ENCODE data around the gene INPP5A. TPM values are rescaled to one million over a fixed set of nuclear protein-coding genes. Genes with fewer than 3 reads are reported as not detected.

Gene INPP5A
- total RNA-seq, 2 donors from 2014 or later: 11.0 to 14.9 TPM

DNA sequence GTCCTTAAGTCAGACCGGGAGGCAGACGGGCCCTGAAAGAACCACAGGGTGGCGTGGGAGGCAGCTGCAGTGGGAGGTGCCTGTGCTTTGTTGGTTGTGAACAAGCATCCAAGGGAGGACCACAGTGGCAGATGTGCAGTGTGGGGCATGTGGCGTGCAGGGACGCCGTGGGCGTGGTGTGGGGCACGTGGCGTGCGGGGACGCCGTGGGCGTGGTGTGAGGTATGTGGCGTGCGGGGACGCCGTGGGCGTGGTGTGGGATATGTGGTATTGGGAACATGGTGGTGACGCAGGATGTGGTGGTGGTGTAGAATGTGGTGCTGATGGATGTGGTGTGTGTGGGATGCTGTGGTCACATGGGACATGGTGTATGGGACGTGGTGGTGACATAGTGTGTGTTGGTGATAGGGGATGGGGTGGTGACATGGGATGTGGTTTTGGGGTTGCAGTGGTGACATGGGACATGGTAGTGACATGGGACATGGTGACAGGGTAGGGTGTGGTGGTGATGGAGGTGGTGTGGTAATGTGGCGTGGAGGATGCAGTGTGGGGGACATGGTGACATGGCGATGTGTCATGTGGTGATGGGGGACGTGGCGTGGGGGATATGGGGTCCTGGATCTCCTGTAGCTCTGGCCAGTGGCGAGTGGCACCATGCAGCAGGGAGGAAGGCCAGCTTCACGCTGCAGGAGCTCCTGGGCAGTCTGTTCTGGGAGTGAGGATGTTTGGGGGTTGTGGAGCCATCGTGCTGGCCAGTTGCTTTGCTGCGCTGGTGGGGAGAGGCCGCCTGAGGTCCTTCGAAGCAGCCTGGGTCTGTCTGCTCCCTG, 78.8 kb downstream of the INPP5A start:
- peak; percentile 87 to 95 for ATAC-seq (replicated peaks in 1 of 2)
- Mint-ChIP-seq H3K36me3 (ENCODE audit: insufficient read depth in 2 of 2) (peaks cover 21 to 32% of the 10 kb centered on the region in 2 donors), H3K4me1 (ENCODE audit: low read depth) (peaks cover 35% of the 10 kb centered on the region), H3K9me3 (peaks cover 9 to 15% of the 10 kb centered on the region in 2 donors), H3K27me3 (ENCODE audit: low read depth) (no peaks in the 10 kb centered on the region), H3K4me3 (peak overlapping the region; percentile 2 to 39), H3K27ac (peak overlapping the region; percentile 97)
- peak; percentile 85 to 86 for DNase-seq

DNA sequence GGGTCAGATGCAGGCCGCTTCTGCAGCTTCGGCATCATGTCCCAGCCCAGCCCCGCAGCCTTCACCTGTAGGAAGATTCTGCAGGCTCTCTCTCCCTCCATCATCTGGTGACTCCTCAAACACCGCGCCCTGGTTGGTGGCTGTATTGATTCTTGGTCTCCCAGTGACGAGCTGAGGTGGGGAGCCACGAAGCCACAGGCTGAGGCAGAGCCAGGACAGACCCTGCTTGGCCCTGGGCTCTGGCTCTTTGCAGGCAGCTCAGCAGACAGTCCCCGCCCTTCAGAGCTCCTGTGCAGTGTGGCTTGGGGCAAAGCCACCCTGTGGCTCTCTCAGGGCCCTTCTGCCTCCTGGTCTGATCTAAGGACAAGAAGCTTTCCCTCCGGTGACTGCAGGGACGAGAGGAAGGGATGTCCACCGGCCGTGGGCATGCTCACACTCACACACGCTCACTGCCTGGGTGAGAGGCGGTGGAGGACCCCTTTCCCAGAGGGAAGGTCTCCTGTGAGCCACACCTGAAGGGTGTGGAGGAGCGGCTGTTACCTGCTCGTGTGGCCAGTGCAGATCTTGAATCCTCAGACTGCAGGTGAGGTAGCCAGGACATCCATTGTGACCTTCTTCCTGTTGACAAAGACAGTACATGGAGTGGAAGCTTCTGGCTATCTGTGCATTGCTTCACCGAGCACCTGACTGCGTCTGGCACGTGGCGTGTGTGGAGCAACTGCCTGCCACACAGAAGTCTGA, 79.6 kb downstream of the INPP5A start:
- Mint-ChIP-seq H3K4me3 (no peak overlapping the region), H3K27me3 (ENCODE audit: low read depth) (no peaks in the 10 kb centered on the region), H3K27ac (no peak overlapping the region), H3K9me3 (peaks cover 11 to 17% of the 10 kb centered on the region in 2 donors), H3K36me3 (ENCODE audit: insufficient read depth in 2 of 2) (peaks cover 23 to 38% of the 10 kb centered on the region in 2 donors), H3K4me1 (ENCODE audit: low read depth) (peaks cover 30% of the 10 kb centered on the region)
- no peak for DNase-seq
- no peak for ATAC-seq (replicated peaks in 1 of 2)

DNA sequence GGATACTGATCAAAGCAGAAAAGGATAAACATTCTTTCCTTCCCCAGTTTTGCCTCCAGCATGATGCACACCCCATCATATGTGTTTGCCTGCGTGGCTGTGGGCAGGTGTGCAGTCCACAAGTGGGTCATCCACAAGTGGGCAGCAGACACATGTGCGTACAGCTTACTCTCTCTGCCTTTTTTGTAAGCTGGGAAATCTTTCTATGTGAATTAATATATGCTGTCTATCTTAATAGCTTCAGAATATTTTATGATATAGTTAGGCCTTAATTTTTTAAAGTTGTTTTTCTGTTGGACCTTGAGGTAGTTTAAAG, 80.1 kb downstream of the INPP5A start:
- Mint-ChIP-seq H3K36me3 (ENCODE audit: insufficient read depth in 2 of 2) (peaks cover 23 to 36% of the 10 kb centered on the region in 2 donors), H3K27ac (peak overlapping the region; percentile 33), H3K9me3 (peaks cover 11 to 17% of the 10 kb centered on the region in 2 donors), H3K27me3 (ENCODE audit: low read depth) (no peaks in the 10 kb centered on the region), H3K4me1 (ENCODE audit: low read depth) (peaks cover 25% of the 10 kb centered on the region), H3K4me3 (no peak overlapping the region)
- DNase-seq (no peak), ATAC-seq (replicated peaks in 1 of 2) (no peak)

GRCh38 chr10:132618158-132618919, 80.8 kb downstream of the INPP5A start:
- peaks cover 23 to 36% of the 10 kb centered on the region in 2 donors for H3K36me3 Mint-ChIP-seq (ENCODE audit: insufficient read depth in 2 of 2)
- H3K4me3 Mint-ChIP-seq: no peak overlapping the region
- H3K4me1 Mint-ChIP-seq (ENCODE audit: low read depth): peaks cover 22% of the 10 kb centered on the region
- H3K27me3 Mint-ChIP-seq (ENCODE audit: low read depth): no peaks in the 10 kb centered on the region
- H3K27ac Mint-ChIP-seq: no peak overlapping the region
- DNase-seq (no peak), ATAC-seq (replicated peaks in 1 of 2) (no peak)
- peaks cover 11 to 17% of the 10 kb centered on the region in 2 donors for H3K9me3 Mint-ChIP-seq

DNA sequence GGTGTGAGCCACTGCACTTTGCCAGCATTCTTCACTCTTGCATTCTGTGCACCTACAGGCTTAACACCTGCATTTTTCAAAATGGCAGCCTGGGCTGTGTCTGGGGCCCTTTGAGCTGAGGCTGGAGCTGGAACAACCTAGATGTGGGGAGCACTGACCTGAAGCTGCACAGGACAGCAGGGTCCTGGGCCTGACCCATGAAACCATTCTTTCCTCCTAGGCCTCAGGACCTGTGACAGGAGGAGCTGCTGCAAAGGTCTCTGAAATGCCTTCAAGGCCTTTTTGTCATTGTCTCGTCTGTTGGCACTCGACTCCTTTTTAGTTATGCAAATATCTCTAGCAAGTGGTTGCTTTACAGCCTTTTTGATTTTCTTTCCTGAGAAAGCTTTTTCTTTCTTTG, 82.3 kb downstream of the INPP5A start:
- peaks cover 22% of the 10 kb centered on the region for H3K4me1 Mint-ChIP-seq (ENCODE audit: low read depth)
- H3K36me3 Mint-ChIP-seq (ENCODE audit: insufficient read depth in 2 of 2): peaks cover 23 to 36% of the 10 kb centered on the region in 2 donors
- no peak for ATAC-seq (replicated peaks in 1 of 2)

DNA sequence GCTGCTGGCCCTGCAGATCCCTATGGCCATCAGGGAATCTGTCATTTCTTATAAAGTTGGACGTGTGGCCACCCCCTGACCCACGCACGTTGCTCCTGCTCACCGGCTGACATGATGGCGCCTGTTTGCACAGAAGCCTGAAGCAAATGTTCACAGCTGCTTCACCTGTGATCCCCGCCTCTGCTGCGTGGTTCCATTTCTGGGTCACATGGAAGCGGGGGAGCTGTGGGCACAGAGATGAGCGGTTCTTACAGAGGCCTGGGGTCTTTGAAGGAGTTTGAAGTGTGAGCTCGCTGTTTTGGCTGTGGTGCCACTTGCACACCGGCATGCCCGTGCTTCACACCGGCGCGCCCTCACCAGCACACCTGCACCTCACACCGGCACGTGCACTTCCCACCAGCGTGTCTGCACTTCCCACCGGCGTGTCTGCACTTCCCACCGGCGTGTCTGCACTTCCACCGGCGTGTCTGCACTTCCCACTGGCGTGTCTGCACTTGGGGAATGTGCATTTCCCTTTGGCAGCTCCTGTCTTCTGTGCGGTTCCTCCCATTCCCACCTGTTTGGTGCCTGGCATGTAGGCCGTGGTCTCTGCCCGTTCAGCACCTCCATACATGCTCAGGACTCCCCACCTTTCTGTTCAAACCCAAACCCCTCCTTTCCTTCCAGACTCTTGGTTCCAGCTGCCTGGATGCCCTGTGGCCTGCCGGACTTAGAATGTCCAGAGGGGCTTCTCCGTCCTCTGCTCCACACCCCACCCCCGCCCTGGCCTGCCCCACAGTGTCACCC, 86.7 kb downstream of the INPP5A start:
- Mint-ChIP-seq H3K27me3 (ENCODE audit: low read depth) (no peaks in the 10 kb centered on the region), H3K4me1 (ENCODE audit: low read depth) (peaks cover 17% of the 10 kb centered on the region), H3K4me3 (no peak overlapping the region), H3K36me3 (ENCODE audit: insufficient read depth in 2 of 2) (peaks cover 10 to 21% of the 10 kb centered on the region in 2 donors), H3K9me3 (peaks cover 7 to 8% of the 10 kb centered on the region in 2 donors), H3K27ac (no peak overlapping the region)
- no peak for ATAC-seq (replicated peaks in 1 of 2)
- DNase-seq: no peak

More for the DNA sequence above, 82.3 kb downstream of the INPP5A start:
- H3K27me3 Mint-ChIP-seq (ENCODE audit: low read depth): no peaks in the 10 kb centered on the region
- H3K9me3 Mint-ChIP-seq: peaks cover 11 to 17% of the 10 kb centered on the region in 2 donors
- H3K27ac Mint-ChIP-seq: no peak overlapping the region
- H3K4me3 Mint-ChIP-seq: no peak overlapping the region
- no peak for DNase-seq

GRCh38 chr10:132624847-132625471, 87.4 kb downstream of the INPP5A start:
- ATAC-seq (replicated peaks in 1 of 2) (no peak), DNase-seq (no peak)
- Mint-ChIP-seq H3K4me3 (no peak overlapping the region), H3K27ac (no peak overlapping the region), H3K27me3 (ENCODE audit: low read depth) (no peaks in the 10 kb centered on the region), H3K4me1 (ENCODE audit: low read depth) (peaks cover 21% of the 10 kb centered on the region), H3K9me3 (peaks cover 7 to 8% of the 10 kb centered on the region in 2 donors), H3K36me3 (ENCODE audit: insufficient read depth in 2 of 2) (peaks cover 10 to 19% of the 10 kb centered on the region in 2 donors)

GRCh38 chr10:132626019-132626760, 88.6 kb downstream of the INPP5A start:
- Mint-ChIP-seq H3K4me1 (ENCODE audit: low read depth) (peaks cover 21% of the 10 kb centered on the region), H3K27ac (no peak overlapping the region), H3K27me3 (ENCODE audit: low read depth) (no peaks in the 10 kb centered on the region), H3K4me3 (no peak overlapping the region), H3K36me3 (ENCODE audit: insufficient read depth in 2 of 2) (peaks cover 4 to 8% of the 10 kb centered on the region in 2 donors), H3K9me3 (peaks cover 4% of the 10 kb centered on the region in 2 donors)
- DNase-seq: no peak
- ATAC-seq (replicated peaks in 1 of 2): no peak

DNA sequence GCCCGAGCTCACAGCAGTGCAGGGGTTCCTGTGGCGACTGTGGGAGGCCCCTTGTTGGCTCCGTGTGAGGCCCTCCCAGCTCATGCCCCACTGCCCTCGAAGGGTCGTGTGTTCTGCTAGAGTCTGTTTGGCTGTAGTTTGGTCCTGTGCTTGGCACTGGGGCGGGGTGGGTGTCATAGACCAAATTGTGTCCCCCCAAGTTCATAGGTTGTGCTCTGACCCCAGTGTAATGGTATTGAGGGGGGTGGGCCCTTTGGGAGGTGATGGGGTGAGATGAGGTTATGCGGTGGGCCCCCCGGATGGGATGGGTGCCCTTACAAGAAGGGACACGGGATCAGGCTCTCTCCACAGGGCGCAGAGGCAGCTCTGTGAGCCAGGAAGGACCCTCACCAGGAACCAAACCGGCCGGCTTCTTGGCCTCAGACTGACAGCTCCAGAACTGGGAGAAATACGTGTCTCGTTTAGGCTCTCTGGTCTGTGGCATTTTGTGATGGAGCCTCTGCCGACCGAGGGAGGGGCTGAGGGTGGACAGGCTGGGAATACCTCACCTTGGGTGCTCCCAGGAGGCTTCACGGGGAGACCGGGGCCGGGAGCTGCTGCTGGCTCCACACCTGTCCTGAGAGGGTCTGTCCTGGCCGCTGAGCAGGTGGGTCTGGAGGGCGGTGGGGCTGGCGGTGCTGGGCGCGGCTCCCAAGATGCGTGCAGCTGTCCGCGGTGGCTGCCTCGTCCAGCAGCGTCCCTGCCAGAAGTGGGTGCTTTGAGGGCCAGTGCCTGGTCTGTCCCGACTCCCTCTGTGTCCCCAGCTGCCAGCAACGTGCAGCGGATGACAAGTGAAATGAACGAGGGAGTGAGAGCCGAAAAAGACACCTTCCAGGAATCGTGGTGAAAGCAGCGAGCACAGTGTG, 89.4 kb downstream of the INPP5A start:
- no peak for DNase-seq
- H3K27me3 Mint-ChIP-seq (ENCODE audit: low read depth): no peaks in the 10 kb centered on the region

DNA sequence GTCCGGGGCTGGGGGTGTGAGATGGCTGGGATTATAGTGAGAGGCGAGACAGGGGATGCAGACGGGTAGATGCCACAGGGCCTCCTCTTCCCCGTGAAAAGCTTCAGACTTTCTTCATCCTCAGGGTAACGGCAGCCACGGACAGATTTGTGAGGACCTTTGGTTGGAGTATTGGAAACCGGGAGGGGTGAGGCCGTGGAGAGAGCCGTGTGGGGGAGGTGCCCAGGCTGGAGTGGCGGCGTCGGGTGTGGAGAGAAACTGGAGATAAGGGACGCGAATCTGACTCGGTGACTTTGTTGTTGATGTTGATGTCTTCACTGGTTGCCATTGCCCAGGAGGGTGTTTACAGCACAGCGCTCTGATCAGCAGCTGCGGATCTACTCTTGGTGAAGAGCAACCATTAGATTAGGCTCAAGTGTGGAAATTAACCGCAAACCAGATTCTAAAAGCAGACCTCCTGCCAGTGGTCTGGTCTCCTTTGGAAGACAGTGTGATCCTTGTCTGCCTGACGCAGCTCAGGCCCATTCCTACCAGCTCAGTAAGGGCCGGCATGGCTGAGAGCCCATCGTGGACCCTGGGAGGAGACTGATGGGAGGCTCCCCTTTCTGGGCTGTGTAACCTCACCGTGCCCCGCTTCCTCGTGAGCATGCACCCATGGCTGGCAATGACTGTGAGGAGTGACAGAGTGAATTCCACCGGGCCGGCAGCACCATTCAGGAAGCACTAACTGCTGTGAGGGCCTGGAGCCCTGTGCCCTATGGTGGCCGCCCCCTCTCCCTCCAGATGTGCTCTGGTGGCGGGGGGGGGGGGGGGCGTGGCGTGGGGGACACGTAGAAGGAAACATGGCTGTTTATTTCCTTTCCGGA, 90.3 kb downstream of the INPP5A start:
- DNase-seq: no peak
- H3K4me3 Mint-ChIP-seq: peak overlapping the region in 1 of 2 donors; percentile 44
- no peak overlapping the region for H3K27ac Mint-ChIP-seq

More for the DNA sequence above, 89.4 kb downstream of the INPP5A start:
- ATAC-seq (replicated peaks in 1 of 2): no peak
- H3K9me3 Mint-ChIP-seq: no peaks in the 10 kb centered on the region
- H3K27ac Mint-ChIP-seq: no peak overlapping the region
- H3K4me3 Mint-ChIP-seq: no peak overlapping the region
- peaks cover 21% of the 10 kb centered on the region for H3K4me1 Mint-ChIP-seq (ENCODE audit: low read depth)
- H3K36me3 Mint-ChIP-seq (ENCODE audit: insufficient read depth in 2 of 2): peaks cover 0 to 1% of the 10 kb centered on the region in 2 donors

More for the DNA sequence above, 90.3 kb downstream of the INPP5A start:
- no peaks in the 10 kb centered on the region for H3K36me3 Mint-ChIP-seq (ENCODE audit: insufficient read depth in 2 of 2)
- peaks cover 21% of the 10 kb centered on the region for H3K4me1 Mint-ChIP-seq (ENCODE audit: low read depth)
- no peaks in the 10 kb centered on the region for H3K27me3 Mint-ChIP-seq (ENCODE audit: low read depth)
- no peaks in the 10 kb centered on the region for H3K9me3 Mint-ChIP-seq
- ATAC-seq (replicated peaks in 1 of 2): peak in 1 of 2 donors; percentile 26
